Measurements from ENCODE around the gene MRTFB.

GRCh38 chr16:14304891-14305460, 233.9 kb downstream of the MRTFB start:
- no peak for TF ChIP-seq CTCF (IDR thresholded peaks at IDR 0.05)
- TF ChIP-seq POLR2A (IDR thresholded peaks at IDR 0.05) = no peak

Measured in testis (tissue), 2 donors.